Mesendoderm (in vitro differentiated cells): ENCODE results near the gene GINS2.

Experiments used
- DNase-seq: peaks from one replicate; pipeline ENCODE4 v3.0.0; 2013
- H2AK5ac ChIP-seq: 2 replicates; pipeline ENCODE4 v1.6.1; 2013; ENCODE audit warnings: low read length, inconsistent platforms
- H2BK120ac ChIP-seq: 2 replicates; pipeline ENCODE4 v1.6.1; 2013; ENCODE audit warnings: low read depth, mild to moderate bottlenecking, low read length, moderate library complexity, mixed read lengths
- H2BK15ac ChIP-seq: replicated peaks from 2 replicates; pipeline ENCODE4 v1.6.1; 2013; ENCODE audit warnings: low read depth, mild to moderate bottlenecking, moderate library complexity
- H2BK5ac ChIP-seq: 2 replicates; pipeline ENCODE4 v1.6.1; 2013; ENCODE audit warnings: low read length, inconsistent platforms
- H3K18ac ChIP-seq: 2 replicates; pipeline ENCODE4 v1.6.1; 2013; ENCODE audit warnings: mild to moderate bottlenecking, low read length, mixed read lengths
- H3K23ac ChIP-seq: one replicate; pipeline ENCODE4 v1.6.1; 2013; ENCODE audit warnings: low read length
- H3K27ac ChIP-seq: 2 replicates; pipeline ENCODE4 v1.5.1; 2013; ENCODE audit warnings: low read depth, mild to moderate bottlenecking, inconsistent platforms, low read length, moderate library complexity
- H3K27me3 ChIP-seq: 2 replicates; pipeline ENCODE4 v1.6.1; 2013; ENCODE audit warnings: low read length, control low read depth, mild to moderate bottlenecking, inconsistent platforms; ENCODE audit not compliant: insufficient read depth, poor library complexity
- H3K36me3 ChIP-seq: 2 replicates; pipeline ENCODE4 v1.6.1; 2013; ENCODE audit warnings: low read length, inconsistent platforms; ENCODE audit not compliant: control insufficient read depth, insufficient read depth
- H3K4ac ChIP-seq: one replicate; pipeline ENCODE4 v1.6.1; 2013; ENCODE audit warnings: low read depth, mild to moderate bottlenecking, low read length, moderate library complexity
- H3K4me1 ChIP-seq: 2 replicates; pipeline ENCODE4 v1.6.1; 2013; ENCODE audit warnings: low read depth, low read length, inconsistent platforms; ENCODE audit not compliant: control insufficient read depth
- H3K4me2 ChIP-seq: 2 replicates; pipeline ENCODE4 v1.6.1; 2013; ENCODE audit warnings: low read length
- H3K4me3 ChIP-seq: 2 replicates; pipeline ENCODE4 v1.5.1; 2013; ENCODE audit warnings: mild to moderate bottlenecking, low read length
- H3K56ac ChIP-seq: one replicate; pipeline ENCODE4 v1.6.1; 2013; ENCODE audit warnings: low read length
- H3K79me1 ChIP-seq: 2 replicates; pipeline ENCODE4 v1.6.1; 2013; ENCODE audit warnings: low read length, inconsistent platforms
- H3K79me2 ChIP-seq: 2 replicates; pipeline ENCODE4 v1.6.1; 2013; ENCODE audit warnings: mild to moderate bottlenecking, low read length; ENCODE audit not compliant: control insufficient read depth, insufficient read depth
- H3K9ac ChIP-seq: 2 replicates; pipeline ENCODE4 v1.6.1; 2013; ENCODE audit warnings: low read length, inconsistent platforms
- H4K5ac ChIP-seq: one replicate; pipeline ENCODE4 v1.6.1; 2013; ENCODE audit warnings: low read length
- H4K8ac ChIP-seq: one replicate; pipeline ENCODE4 v1.6.1; 2013; ENCODE audit warnings: low read depth, mild to moderate bottlenecking, control low read depth, low read length, moderate library complexity
- WGBS: extraction: QIAGEN DNeasy Blood & Tissue Kit; methylation state at CpG from one replicate; pipeline ENCODE4 v1.1.7; 2013; ENCODE audit warnings: low lambda C conversion rate, missing lambda C conversion rate; ENCODE audit not compliant: insufficient coverage; ENCODE audit errors: extremely low coverage; 5-methylcytosine and 5-hydroxymethylcytosine counted together

Gene GINS2

DNA sequence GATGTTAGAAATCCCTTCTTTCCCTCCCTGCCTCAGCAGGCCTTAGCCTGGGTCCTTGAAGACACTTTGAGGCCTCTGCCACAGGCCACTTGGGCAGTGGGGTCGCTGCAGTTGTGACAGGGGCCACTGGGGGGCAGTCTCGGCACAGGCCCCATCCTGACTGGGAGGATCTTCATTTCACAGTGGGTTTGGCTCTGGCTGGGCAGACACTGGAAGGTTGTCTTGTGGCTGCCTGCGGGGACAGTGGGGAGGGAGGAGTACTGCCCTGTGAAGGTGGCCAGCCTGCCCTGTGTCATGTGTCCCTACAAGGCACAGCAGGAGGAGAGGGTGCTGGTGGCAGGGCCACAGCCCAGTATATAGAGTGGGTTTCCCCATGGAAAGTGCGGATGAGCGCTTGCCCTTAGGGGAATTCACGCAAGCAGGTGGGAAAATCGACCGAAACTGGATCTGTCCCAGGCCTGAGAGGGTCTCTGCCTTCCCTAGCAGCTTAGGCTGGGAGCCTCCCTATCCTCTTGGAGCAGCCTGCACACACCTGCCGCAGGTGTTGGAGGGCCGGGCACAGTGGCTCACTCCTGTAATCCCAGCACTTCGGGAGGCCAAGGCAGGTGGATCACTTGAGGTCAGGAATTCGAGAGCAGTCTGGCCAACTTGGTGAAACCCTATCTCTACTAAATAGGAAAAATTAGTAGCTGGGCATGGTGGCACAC is 28.8 kb downstream of the GINS2 start:
- Histone ChIP-seq H3K4ac (no peak overlapping the region), H3K4me2 (no peak overlapping the region), H4K5ac (no peak overlapping the region), H3K79me1 (no peaks in the 10 kb centered on the region), H3K4me1 (no peaks in the 10 kb centered on the region), H2BK120ac (no peak overlapping the region), H4K8ac (no peak overlapping the region), H3K23ac (no peak overlapping the region), H3K56ac (no peak overlapping the region), H3K79me2 (no peaks in the 10 kb centered on the region), H3K9ac (no peak overlapping the region), H3K36me3 (peaks cover 19% of the 10 kb centered on the region), H2BK15ac (no peak overlapping the region), H2BK5ac (no peak overlapping the region), H3K27ac (no peak overlapping the region), H3K4me3 (no peak overlapping the region), H3K27me3 (no peaks in the 10 kb centered on the region), H2AK5ac (no peak overlapping the region), H3K18ac (no peak overlapping the region)
- peak; percentile 83 for DNase-seq
- WGBS, result no CpG with 5 or more reads among the region's 12 CpGs

DNA sequence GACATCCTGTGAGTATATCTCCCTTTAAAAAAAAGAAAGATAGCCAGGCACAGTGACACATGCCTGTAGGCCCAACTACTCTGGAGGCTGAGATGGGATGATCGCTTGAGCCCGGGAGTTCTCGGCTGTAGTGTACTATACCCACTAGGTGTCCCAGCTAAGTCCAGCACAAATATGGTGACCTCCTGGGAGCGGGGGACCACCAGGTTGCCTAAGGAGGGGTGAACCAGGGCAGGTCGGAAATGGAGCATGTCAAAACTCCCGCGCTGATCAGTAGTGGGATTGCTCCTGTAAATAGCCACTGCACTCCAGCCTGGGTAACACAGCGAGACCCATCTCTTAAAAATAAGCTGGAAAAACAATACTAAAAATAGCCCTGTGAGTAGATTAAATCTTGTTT is 29.4 kb downstream of the GINS2 start:
- Histone ChIP-seq H3K79me2 (no peaks in the 10 kb centered on the region), H4K5ac (no peak overlapping the region), H3K9ac (no peak overlapping the region), H3K4me1 (no peaks in the 10 kb centered on the region), H2BK5ac (no peak overlapping the region), H3K4me3 (no peak overlapping the region), H3K27me3 (no peaks in the 10 kb centered on the region), H3K4me2 (no peak overlapping the region), H3K23ac (no peak overlapping the region), H2AK5ac (no peak overlapping the region), H3K79me1 (no peaks in the 10 kb centered on the region), H3K27ac (no peak overlapping the region), H3K56ac (no peak overlapping the region), H2BK15ac (no peak overlapping the region), H4K8ac (no peak overlapping the region), H3K18ac (no peak overlapping the region), H3K4ac (no peak overlapping the region), H2BK120ac (no peak overlapping the region), H3K36me3 (peaks cover 19% of the 10 kb centered on the region)
- WGBS, result no CpG with 5 or more reads among the region's 8 CpGs
- no peak for DNase-seq

DNA sequence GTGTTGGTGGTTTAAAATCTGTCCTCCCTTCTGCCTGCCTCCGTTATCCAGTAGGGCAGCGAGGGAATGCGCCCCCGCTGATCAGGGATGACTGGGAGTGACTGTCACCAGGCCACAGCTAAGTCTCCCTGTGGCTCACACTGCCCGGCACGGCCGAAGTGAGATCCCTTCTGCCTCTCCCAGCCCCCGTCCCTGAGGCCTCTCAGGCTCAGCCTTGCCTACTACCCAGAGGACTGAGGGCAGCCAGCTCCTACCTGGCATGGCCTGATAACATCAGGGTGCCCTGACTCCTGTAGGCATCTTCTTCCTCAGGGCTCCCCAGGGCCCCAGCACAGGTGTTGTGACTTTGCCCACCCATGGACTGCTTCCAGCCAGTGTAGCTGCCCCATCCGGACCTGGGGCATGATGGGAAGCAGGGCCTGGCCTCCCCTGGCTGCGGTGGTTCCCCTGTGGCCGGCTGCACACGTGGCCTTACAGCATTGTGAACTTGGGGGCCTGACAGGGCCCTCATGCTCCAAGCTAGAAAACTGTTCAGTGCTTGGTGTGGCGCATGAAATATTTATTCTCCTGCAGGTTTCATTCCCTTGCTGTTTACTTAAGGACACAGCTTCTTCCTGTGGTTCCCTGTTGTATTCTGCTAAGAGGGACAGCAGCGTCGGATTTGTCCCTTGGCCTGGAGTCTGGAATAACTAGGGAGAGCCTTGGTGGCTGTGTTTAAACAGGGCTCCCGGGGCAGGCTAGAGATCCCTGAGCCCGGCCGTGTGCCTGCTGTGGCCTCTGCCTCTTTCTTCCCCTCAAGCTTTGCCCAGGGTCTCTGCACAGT is 30.0 kb downstream of the GINS2 start:
- Histone ChIP-seq H3K36me3 (peaks cover 15% of the 10 kb centered on the region), H2AK5ac (no peak overlapping the region), H3K23ac (no peak overlapping the region), H3K9ac (no peak overlapping the region), H3K4me3 (no peak overlapping the region), H3K4ac (no peak overlapping the region), H3K79me2 (no peaks in the 10 kb centered on the region), H3K18ac (no peak overlapping the region), H3K27ac (no peak overlapping the region), H2BK15ac (no peak overlapping the region), H3K4me1 (no peaks in the 10 kb centered on the region), H2BK120ac (no peak overlapping the region), H2BK5ac (no peak overlapping the region), H3K79me1 (no peaks in the 10 kb centered on the region), H3K27me3 (no peaks in the 10 kb centered on the region), H3K56ac (no peak overlapping the region), H4K8ac (no peak overlapping the region), H4K5ac (no peak overlapping the region), H3K4me2 (no peak overlapping the region)
- no CpG with 5 or more reads among the region's 18 CpGs for WGBS
- no peak for DNase-seq

DNA sequence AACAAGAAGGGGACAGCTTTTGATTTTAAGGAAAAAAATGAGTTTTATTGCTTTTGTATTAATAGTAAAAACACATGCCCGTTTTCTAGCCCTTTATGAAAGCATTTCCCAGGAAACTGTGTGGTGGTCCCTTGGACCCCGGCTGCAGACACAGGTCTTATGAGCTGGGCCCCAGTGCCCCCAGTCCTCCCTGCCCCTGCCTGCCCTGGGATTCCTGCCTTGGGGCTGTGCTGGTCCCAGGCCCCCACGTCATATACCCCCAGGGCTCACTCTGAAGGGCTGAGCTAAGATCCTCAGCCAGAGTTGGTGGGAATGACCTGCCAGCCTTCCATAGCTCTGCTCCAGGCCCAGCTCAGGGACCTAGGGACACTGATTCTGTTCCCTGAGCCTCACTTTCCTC is 30.8 kb downstream of the GINS2 start:
- Histone ChIP-seq H3K4me3 (no peak overlapping the region), H3K79me1 (no peaks in the 10 kb centered on the region), H4K5ac (no peak overlapping the region), H3K18ac (no peak overlapping the region), H3K4me2 (no peak overlapping the region), H2BK15ac (no peak overlapping the region), H3K79me2 (no peaks in the 10 kb centered on the region), H3K4me1 (no peaks in the 10 kb centered on the region), H3K27ac (no peak overlapping the region), H3K56ac (no peak overlapping the region), H3K27me3 (no peaks in the 10 kb centered on the region), H3K9ac (no peak overlapping the region), H2BK120ac (no peak overlapping the region), H3K4ac (no peak overlapping the region), H2BK5ac (no peak overlapping the region), H2AK5ac (no peak overlapping the region), H3K36me3 (peaks cover 12% of the 10 kb centered on the region), H4K8ac (no peak overlapping the region), H3K23ac (no peak overlapping the region)
- no peak for DNase-seq
- WGBS, result no CpG with 5 or more reads among the region's 3 CpGs

DNA sequence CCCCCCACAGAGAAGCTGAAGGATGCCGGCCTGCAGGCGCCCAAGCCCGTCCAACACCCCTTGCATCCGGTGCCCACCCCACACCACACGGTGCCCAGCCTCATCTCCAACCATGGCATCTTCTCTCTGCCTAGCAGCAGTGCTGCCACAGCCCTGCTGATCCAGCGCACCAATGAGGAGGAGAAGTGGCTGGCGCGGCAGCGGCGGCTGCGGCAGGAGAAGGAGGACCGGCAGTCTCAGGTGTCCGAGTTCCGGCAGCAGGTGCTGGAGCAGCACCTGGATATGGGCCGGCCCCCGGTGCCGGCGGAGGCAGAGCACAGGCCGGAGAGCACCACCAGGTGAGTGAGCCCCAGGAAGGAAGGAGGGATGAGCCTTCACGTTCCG is 31.5 kb downstream of the GINS2 start:
- H3K56ac ChIP-seq, result no peak overlapping the region
- no peak overlapping the region for H4K8ac ChIP-seq
- H3K9ac ChIP-seq, result no peak overlapping the region

More for the DNA sequence above, 31.5 kb downstream of the GINS2 start:
- H4K5ac ChIP-seq, result no peak overlapping the region
- H3K27ac ChIP-seq, result no peak overlapping the region
- no peak overlapping the region for H3K4ac ChIP-seq
- no peak overlapping the region for H3K4me2 ChIP-seq
- H3K27me3 ChIP-seq, result no peaks in the 10 kb centered on the region
- no peak overlapping the region for H3K23ac ChIP-seq
- H3K4me1 ChIP-seq, result no peaks in the 10 kb centered on the region
- H3K18ac ChIP-seq, result no peak overlapping the region
- H3K4me3 ChIP-seq, result no peak overlapping the region
- no peak overlapping the region for H2BK5ac ChIP-seq
- H3K36me3 ChIP-seq, result peaks cover 10% of the 10 kb centered on the region
- no peak overlapping the region for H2BK120ac ChIP-seq
- H3K79me2 ChIP-seq, result no peaks in the 10 kb centered on the region
- no peak for DNase-seq
- H2BK15ac ChIP-seq, result no peak overlapping the region
- no peak overlapping the region for H2AK5ac ChIP-seq
- no peaks in the 10 kb centered on the region for H3K79me1 ChIP-seq
- no CpG with 5 or more reads among the region's 21 CpGs for WGBS
